Gastrocnemius medialis (tissue), 4 donors: ENCODE data around the gene CD300H. TPM values are rescaled to one million over a fixed set of nuclear protein-coding genes. Genes with fewer than 3 reads are reported as not detected.

Experiments
- ATAC-seq, 2 donors: fragments of 150-250 bp; one replicate each; pipeline ENCODE4 v1.9.1; 2016
- DNase-seq, 2 donors: peaks; one replicate each; pipeline ENCODE4 v3.0.0-alpha.2; 2019
- H3K27ac ChIP-seq, 4 donors: fragments of 200-600 bp; sonication (generic); 1 replicate in 1 of 4; 2 replicates in 3 of 4; pipeline ENCODE4 v1.5.1; 2016 to 2018; ENCODE audit warnings: mild to moderate bottlenecking in 2 of 4, moderate library complexity in 1 of 4
- H3K27me3 ChIP-seq, 3 donors: fragments of 200-600 bp; sonication (generic) in 2 of 3; 1 replicate in 1 of 3; 2 replicates in 2 of 3; pipeline versions ENCODE4 v1.5.1 to v1.6.0; 2016 to 2019; ENCODE audit warnings: mild to moderate bottlenecking in 1 of 3, moderate library complexity in 1 of 3
- H3K36me3 ChIP-seq, 2 donors: fragments of 200-600 bp; sonication (generic) in 1 of 2; one replicate each; pipeline ENCODE4 v1.5.1; 2017 to 2018
- H3K4me1 ChIP-seq, 2 donors: fragments of 200-600 bp; sonication (generic) in 1 of 2; one replicate each; pipeline ENCODE4 v1.5.1; 2016 to 2017; ENCODE audit warnings: mild to moderate bottlenecking in 2 of 2
- H3K4me3 ChIP-seq, 4 donors: fragments of 200-600 bp; sonication (generic) in 3 of 4; 1 replicate in 1 of 4; 2 replicates in 3 of 4; pipeline ENCODE4 v1.5.1; 2016 to 2019; ENCODE audit warnings: mild to moderate bottlenecking in 2 of 4
- H3K9me3 ChIP-seq, 3 donors: fragments of 200-600 bp; sonication (generic) in 2 of 3; 1 replicate in 1 of 3; 2 replicates in 2 of 3; pipeline ENCODE4 v1.5.1; 2016 to 2019
- POLR2A ChIP-seq, 2 donors: fragments of 450-650 bp; IDR thresholded peaks; one replicate each; pipeline ENCODE4 v1.6.1; 2017; ENCODE audit warnings: antibody characterized with exemption in 2 of 2, mild to moderate bottlenecking in 2 of 2, moderate library complexity in 2 of 2
- in situ Hi-C, 4 donors: fragments of 200-750 bp; cut with MboI; loops; one replicate each; pipeline versions ENCODE4 v1.15.0 to v1.8.0; 2017; ENCODE audit warnings: low sequenced_read_pairs in 4 of 4
- intact Hi-C: fragments of 100-400 bp; cut with DNase I; formaldehyde crosslinking; loops from one replicate; pipeline ENCODE4 v1.15.1; 2023; ENCODE audit warnings: low total_unique reads
- total RNA-seq, 4 donors: library from RNA; depleted of rRNA; stranded (reverse); fragments of >200 nt; gene quantifications; one replicate each; pipeline versions ENCODE4 v1.1.0 to v1.2.3, GENCODE V29; 2016
- TF ChIP-seq, protein P1 (sequence below), 5 experiments: fragments of 450-650 bp in 3 of 5; fragments of 200-600 bp in 2 of 5; sonication (generic) in 2 of 5; IDR thresholded peaks in 4 of 5; conservative IDR thresholded peaks in 1 of 5; 1 replicate in 4 of 5; 2 replicates in 1 of 5; pipeline ENCODE4 v1.5.1; 2016 to 2019; ENCODE audit warnings: antibody characterized with exemption in 5 of 5, mild to moderate bottlenecking in 3 of 5, moderate library complexity in 3 of 5

Gene CD300H
- total RNA-seq, 4 donors from 2014 or later: not detected

DNA sequence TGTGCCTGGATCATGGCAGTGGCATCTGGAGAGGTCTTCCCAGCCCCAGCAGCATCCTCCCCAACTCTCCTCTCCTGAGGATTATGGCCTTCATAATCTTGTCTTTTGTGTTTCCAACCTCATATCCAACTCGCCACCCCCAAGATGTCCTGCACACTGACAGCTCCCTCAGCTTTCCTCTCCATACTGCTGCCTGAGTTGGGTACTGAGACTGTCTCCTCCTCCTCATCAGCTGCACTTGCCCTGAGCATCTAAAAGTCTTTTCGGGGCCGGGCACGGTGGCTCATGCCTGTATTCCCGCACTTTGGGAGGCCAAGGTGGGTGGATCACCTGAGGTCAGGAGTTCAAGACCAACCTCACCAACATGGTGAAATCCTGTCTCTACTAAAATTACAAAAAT lies 38.1 kb downstream of the CD300H start:
- ATAC-seq (no peak), DNase-seq (no peak)
- in situ Hi-C loops: no loop called here
- no peak overlapping the region for H3K27ac ChIP-seq
- no peaks in the 10 kb centered on the region for H3K27me3 ChIP-seq
- no peaks in the 10 kb centered on the region for H3K36me3 ChIP-seq
- H3K4me3 ChIP-seq: no peak overlapping the region
- H3K9me3 ChIP-seq: no peaks in the 10 kb centered on the region
- TF ChIP-seq POLR2A (IDR thresholded peaks at IDR 0.05): no peak
- TF ChIP-seq, protein P1, sequence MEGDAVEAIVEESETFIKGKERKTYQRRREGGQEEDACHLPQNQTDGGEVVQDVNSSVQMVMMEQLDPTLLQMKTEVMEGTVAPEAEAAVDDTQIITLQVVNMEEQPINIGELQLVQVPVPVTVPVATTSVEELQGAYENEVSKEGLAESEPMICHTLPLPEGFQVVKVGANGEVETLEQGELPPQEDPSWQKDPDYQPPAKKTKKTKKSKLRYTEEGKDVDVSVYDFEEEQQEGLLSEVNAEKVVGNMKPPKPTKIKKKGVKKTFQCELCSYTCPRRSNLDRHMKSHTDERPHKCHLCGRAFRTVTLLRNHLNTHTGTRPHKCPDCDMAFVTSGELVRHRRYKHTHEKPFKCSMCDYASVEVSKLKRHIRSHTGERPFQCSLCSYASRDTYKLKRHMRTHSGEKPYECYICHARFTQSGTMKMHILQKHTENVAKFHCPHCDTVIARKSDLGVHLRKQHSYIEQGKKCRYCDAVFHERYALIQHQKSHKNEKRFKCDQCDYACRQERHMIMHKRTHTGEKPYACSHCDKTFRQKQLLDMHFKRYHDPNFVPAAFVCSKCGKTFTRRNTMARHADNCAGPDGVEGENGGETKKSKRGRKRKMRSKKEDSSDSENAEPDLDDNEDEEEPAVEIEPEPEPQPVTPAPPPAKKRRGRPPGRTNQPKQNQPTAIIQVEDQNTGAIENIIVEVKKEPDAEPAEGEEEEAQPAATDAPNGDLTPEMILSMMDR (IDR thresholded peaks at IDR 0.05 in 4 of 5, conservative IDR thresholded peaks at IDR 0.05 in 1 of 5): no peak
- no peaks in the 10 kb centered on the region for H3K4me1 ChIP-seq
- intact Hi-C loops: no loop called here

DNA sequence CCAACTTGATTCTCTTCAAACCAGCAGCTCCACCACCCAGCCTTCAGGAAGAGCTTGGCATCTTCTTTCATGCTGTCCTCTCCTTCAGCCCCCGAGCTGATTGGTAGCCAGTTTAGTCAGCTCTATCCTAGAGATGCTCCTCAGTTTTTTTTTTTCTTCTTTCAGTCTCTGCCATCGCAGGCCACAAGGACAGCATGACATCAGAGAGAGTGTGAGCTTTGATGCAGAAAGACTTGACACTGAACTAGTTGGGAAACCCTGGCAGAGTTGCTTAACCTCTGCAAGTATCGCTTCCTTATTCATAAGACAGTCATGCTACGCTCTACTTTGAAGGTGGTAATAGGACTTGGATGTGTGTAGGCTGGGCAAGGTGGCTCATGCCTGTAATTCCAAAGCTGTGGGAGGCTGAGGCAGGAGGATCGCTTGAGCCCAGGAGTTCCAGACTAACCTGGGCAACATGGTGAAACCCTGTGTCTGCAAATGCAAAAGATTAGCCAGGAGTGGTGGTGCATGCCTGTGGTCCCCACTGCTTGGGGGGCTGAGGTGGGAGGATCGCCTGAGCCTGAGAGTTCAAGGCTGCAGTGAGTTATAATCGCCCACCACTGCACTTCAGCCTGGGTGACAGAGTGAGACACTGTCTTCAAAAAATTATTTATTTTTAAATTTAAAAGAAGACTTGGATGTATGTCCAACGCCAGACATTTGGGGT lies 38.7 kb downstream of the CD300H start:
- TF ChIP-seq POLR2A (IDR thresholded peaks at IDR 0.05): no peak
- TF ChIP-seq, protein P1 (IDR thresholded peaks at IDR 0.05 in 4 of 5, conservative IDR thresholded peaks at IDR 0.05 in 1 of 5): no peak
- in situ Hi-C loops: no loop called here
- DNase-seq: peak in 1 of 2 donors; percentile 31
- Histone ChIP-seq H3K27me3 (no peaks in the 10 kb centered on the region), H3K4me3 (no peak overlapping the region), H3K27ac (no peak overlapping the region), H3K36me3 (no peaks in the 10 kb centered on the region), H3K4me1 (no peaks in the 10 kb centered on the region), H3K9me3 (no peaks in the 10 kb centered on the region)
- peak; percentile 17 to 34 for ATAC-seq
- intact Hi-C loops: no loop called here

DNA sequence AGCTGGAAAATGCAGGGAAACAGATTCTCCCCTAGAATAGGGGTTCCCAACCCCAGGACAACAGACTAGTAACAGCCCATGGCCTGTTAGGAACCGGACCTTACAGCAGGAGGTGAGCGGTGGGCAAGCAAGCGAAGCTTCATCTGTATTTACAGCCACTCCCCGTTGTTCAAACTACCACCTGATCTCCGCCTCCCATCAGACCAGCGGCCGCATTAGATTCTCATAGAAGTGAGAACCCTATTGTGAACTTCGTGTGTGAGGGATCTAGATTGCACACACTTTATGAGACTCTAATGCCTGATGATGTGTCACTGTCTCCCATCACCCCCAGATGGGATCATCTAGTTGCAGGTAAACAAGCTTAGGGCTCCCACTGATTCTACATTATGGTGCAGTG lies 39.6 kb downstream of the CD300H start:
- no peaks in the 10 kb centered on the region for H3K9me3 ChIP-seq
- no peak for DNase-seq
- in situ Hi-C loops: no loop called here

DNA sequence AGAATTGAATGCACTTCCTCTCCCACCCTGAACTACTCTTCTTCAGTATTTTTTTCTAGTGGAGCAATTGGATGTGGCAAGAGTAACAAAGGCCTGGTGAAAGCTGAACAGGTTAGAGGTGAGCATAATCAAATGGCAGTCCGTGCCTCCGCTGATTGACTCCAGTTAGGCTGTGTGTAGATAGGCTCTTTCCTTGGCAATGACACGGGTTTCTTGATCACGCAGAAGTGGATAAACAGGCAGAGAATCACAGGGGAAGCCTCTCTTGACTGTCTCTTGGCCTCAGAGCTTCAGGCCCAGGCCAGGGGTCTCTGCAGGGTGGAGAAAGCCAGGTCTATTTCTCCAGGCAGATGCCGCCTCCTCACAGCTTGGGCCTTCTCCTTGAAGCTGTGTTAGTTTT lies 40.2 kb downstream of the CD300H start:
- in situ Hi-C loops: no loop called here
- Histone ChIP-seq H3K4me1 (no peaks in the 10 kb centered on the region), H3K27ac (no peak overlapping the region), H3K4me3 (no peak overlapping the region), H3K9me3 (no peaks in the 10 kb centered on the region), H3K36me3 (no peaks in the 10 kb centered on the region), H3K27me3 (no peaks in the 10 kb centered on the region)
- no peak for ATAC-seq
- DNase-seq: no peak
- no peak for TF ChIP-seq POLR2A (IDR thresholded peaks at IDR 0.05)
- TF ChIP-seq, protein P1 (IDR thresholded peaks at IDR 0.05 in 4 of 5, conservative IDR thresholded peaks at IDR 0.05 in 1 of 5): no peak
- intact Hi-C loops: no loop called here

More for the DNA sequence above, 39.6 kb downstream of the CD300H start:
- Histone ChIP-seq H3K27me3 (no peaks in the 10 kb centered on the region), H3K4me1 (no peaks in the 10 kb centered on the region), H3K27ac (no peak overlapping the region), H3K4me3 (no peak overlapping the region), H3K36me3 (no peaks in the 10 kb centered on the region)
- no peak for ATAC-seq
- TF ChIP-seq, protein P1 (IDR thresholded peaks at IDR 0.05 in 4 of 5, conservative IDR thresholded peaks at IDR 0.05 in 1 of 5): no peak
- no peak for TF ChIP-seq POLR2A (IDR thresholded peaks at IDR 0.05)
- intact Hi-C loops: no loop called here

DNA sequence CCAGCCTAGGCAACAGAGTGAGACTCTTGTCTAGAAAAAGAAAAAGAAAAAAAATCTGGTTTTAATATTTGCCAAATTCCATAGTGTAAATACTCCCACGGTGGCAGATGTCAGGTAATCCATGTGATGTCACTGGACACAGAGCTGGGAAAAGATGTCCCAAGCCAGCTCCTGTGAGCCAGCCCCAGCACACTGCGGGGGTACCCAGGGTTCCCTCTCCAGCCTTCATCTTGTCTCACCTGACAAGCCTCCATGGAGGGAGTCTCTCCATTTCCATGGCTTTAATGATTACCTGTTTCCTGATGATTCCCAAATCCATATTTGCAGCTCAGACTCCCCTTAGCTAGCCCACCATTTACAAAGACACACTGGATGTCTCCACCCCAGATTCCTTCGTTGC lies 40.6 kb downstream of the CD300H start:
- H3K27ac ChIP-seq: no peak overlapping the region
- no peaks in the 10 kb centered on the region for H3K4me1 ChIP-seq
- no peak for ATAC-seq
- H3K4me3 ChIP-seq: no peak overlapping the region
- no peaks in the 10 kb centered on the region for H3K9me3 ChIP-seq
- no peaks in the 10 kb centered on the region for H3K27me3 ChIP-seq
- in situ Hi-C loops: no loop called here
- H3K36me3 ChIP-seq: no peaks in the 10 kb centered on the region
- intact Hi-C loops: no loop called here
- no peak for DNase-seq
- TF ChIP-seq POLR2A (IDR thresholded peaks at IDR 0.05): no peak
- TF ChIP-seq, protein P1 (IDR thresholded peaks at IDR 0.05 in 4 of 5, conservative IDR thresholded peaks at IDR 0.05 in 1 of 5): no peak
